RPMI8226 (cell line): ENCODE measurements around the gene SLC39A8.

Experiments
- DNase-seq: peaks from one replicate; pipeline ENCODE4 v3.0.0-alpha.2; 2015

The SLC39A8 gene

GRCh38 chr4:102222838-102223409 is 122.4 kb downstream of the SLC39A8 start:
- DNase-seq, result no peak

GRCh38 chr4:102219129-102219528 is 126.2 kb downstream of the SLC39A8 start:
- no peak for DNase-seq

DNA sequence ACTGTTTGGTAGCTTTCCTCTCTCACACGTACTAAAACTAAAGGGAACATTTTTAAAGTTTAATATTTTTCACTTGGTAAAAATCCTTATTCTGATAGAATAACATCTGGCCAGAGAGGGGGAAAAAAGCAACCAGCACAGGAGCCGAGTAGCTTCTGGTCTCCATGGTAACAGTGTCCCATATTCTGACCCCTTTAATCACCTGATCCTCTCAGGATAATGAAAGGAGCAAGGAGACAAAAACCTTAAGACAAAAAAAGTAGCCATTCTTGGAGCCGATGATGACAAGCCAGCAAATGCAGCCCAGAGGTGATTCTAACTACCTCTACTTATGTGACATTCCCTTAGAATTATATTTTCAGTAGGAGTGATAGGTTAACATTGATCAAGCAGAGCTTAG is 126.6 kb downstream of the SLC39A8 start:
- no peak for DNase-seq

DNA sequence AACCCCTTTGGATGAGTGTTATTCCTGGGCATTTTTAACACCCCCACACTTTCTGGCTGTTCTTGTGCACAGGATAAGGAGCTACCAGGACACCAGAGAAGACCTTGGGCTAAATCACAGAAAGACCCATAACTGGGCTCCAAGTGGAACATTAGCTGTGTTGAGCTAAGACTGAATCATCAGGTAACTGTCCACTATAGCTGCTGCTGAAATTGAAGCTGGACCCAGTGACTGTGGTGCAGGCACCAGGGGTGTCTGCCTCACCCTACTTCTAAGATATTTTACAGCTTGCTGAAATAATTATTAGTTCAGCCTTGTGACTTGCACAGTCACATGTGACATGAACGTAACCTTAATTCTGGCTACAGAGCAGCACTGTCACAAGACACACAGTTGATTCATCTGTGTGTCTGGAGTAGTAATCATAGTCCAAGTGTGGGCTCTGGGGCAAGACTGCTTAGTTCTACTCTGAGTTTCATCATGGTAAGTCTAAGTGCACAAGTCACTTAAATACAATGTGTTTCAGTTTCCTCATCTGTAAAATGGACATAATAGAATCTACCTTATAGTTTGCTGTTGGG is 127.4 kb downstream of the SLC39A8 start:
- DNase-seq, result no peak

- no peak for DNase-seq
These were observed 127.9 kb downstream of the SLC39A8 start for GRCh38 chr4:102217345-102217744.

GRCh38 chr4:102216666-102217065 is 128.6 kb downstream of the SLC39A8 start:
- DNase-seq, result no peak

GRCh38 chr4:102213031-102213430 is 132.3 kb downstream of the SLC39A8 start:
- DNase-seq, result no peak
